ENCODE measurements around the gene RER1.

Gene RER1

DNA sequence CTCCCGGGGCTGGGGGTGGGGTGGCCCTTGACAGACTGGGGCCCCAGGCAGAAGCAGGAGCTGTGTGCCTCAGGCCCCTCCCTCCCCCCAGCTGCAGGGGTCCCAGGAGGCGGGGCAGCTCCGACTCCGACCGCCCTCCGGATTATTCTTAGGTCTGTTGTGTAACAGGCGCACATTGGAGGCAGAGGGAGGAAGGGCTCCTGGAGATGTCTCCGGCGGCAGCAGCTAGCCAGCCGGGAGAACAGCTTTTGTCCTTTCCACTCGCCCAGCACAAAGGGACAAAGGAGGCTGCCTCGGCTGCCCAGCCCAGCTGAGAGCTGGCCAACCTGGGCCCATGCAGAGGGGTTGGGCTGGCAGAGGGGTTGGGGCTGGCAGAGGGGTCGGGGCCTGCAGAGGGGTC, 54.8 kb downstream of the RER1 start:
- no peak overlapping the region for H3K4me2 ChIP-seq (ENCODE audit: insufficient read depth, low read length)
- no peaks in the 10 kb centered on the region for H3K4me1 ChIP-seq (ENCODE audit: insufficient read depth, low read length)
- DNase-seq (no peak), ATAC-seq (ENCODE audit: insufficient read depth, low read depth) (no peak)
- H3K27me3 ChIP-seq (ENCODE audit: insufficient read depth, low read length, poor library complexity): no peaks in the 10 kb centered on the region
- no peaks in the 10 kb centered on the region for H3K36me3 ChIP-seq (ENCODE audit: insufficient read depth, low read length)
- H3K79me2 ChIP-seq (ENCODE audit: insufficient read depth, low read length): no peaks in the 10 kb centered on the region
- H3K9ac ChIP-seq (ENCODE audit: low read depth, low read length): no peak overlapping the region
- no peak overlapping the region for H3K4me3 ChIP-seq (ENCODE audit: low read depth in 1 of 2, low read length in 2 of 2)
- H3K27ac ChIP-seq (ENCODE audit: low read length): no peak overlapping the region
- H4K20me1 ChIP-seq (ENCODE audit: insufficient read depth, low read length): peaks cover 3% of the 10 kb centered on the region; the same call in 1 of the 2 replicates
- no peaks in the 10 kb centered on the region for H3K9me3 ChIP-seq (ENCODE audit: insufficient read depth, low read length, severe bottlenecking)
- TF ChIP-seq CTCF (IDR thresholded peaks at IDR 0.05; ENCODE audit: borderline replicate concordance, extremely low read depth, low read length, poor library complexity, severe bottlenecking): no peak
- no peak for TF ChIP-seq EZH2 (IDR thresholded peaks at IDR 0.05; ENCODE audit: borderline replicate concordance, low read depth, low read length, severe bottlenecking)
- H2AFZ ChIP-seq (ENCODE audit: low read depth, low read length): no peak overlapping the region

GRCh38 chr1:2446861-2447260, 55.2 kb downstream of the RER1 start:
- Histone ChIP-seq H3K27ac (ENCODE audit: low read length) (no peak overlapping the region), H3K36me3 (ENCODE audit: insufficient read depth, low read length) (no peaks in the 10 kb centered on the region), H2AFZ (ENCODE audit: low read depth, low read length) (no peak overlapping the region), H3K9me3 (ENCODE audit: insufficient read depth, low read length, severe bottlenecking) (no peaks in the 10 kb centered on the region), H3K4me1 (ENCODE audit: insufficient read depth, low read length) (no peaks in the 10 kb centered on the region), H3K79me2 (ENCODE audit: insufficient read depth, low read length) (no peaks in the 10 kb centered on the region), H3K27me3 (ENCODE audit: insufficient read depth, low read length, poor library complexity) (no peaks in the 10 kb centered on the region), H3K9ac (ENCODE audit: low read depth, low read length) (no peak overlapping the region), H4K20me1 (ENCODE audit: insufficient read depth, low read length) (peaks cover 3% of the 10 kb centered on the region; the same call in 1 of the 2 replicates), H3K4me2 (ENCODE audit: insufficient read depth, low read length) (no peak overlapping the region), H3K4me3 (ENCODE audit: low read depth in 1 of 2, low read length in 2 of 2) (no peak overlapping the region)
- ATAC-seq (ENCODE audit: insufficient read depth, low read depth): no peak
- no peak for TF ChIP-seq CTCF (IDR thresholded peaks at IDR 0.05; ENCODE audit: borderline replicate concordance, extremely low read depth, low read length, poor library complexity, severe bottlenecking)
- TF ChIP-seq EZH2 (IDR thresholded peaks at IDR 0.05; ENCODE audit: borderline replicate concordance, low read depth, low read length, severe bottlenecking): no peak
- DNase-seq: no peak

DNA sequence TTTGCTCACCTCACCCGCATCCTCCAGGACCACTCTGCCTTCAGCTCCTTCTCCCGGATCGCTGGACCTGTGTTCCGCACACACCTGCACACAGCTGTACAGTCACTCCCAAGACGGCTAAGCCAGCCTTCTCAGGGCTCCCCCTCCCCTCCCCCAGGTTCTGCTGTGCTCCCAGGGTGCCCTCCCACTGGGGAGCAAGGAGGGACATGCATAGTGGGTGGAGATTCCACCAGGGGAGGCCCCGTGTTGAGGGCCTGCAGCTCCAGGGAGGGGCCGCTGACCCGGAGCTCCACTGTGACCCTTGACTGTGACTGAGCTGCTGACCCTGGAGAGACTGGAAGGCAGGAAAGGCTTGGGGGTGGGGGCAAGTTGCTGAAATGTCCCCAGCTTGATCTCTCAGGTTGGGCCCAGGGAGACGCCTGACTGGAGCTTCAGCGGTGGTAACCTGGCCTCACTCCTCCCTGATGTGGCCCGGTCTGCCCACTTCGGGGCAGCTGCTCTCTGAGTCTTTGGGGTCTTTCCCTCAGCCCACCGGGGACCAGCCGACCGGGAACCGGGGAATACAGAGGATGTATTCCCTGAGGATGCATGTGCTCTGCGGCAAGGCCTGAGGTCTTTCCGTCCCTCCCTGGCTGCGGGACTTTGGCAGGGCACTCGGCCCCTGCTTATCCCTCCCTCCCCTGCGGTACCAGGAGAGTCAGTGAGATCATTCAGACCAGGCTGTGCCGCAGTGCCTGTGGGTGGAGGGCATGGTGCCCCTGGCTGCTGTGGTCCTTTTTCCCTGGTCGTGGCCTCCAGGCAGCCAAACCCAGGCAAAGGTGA, 55.8 kb downstream of the RER1 start:
- no peak overlapping the region for H3K27ac ChIP-seq (ENCODE audit: low read length)

More for the DNA sequence above, 55.8 kb downstream of the RER1 start:
- no peaks in the 10 kb centered on the region for H3K79me2 ChIP-seq (ENCODE audit: insufficient read depth, low read length)
- TF ChIP-seq CTCF (IDR thresholded peaks at IDR 0.05; ENCODE audit: borderline replicate concordance, extremely low read depth, low read length, poor library complexity, severe bottlenecking) (no peak), EZH2 (IDR thresholded peaks at IDR 0.05; ENCODE audit: borderline replicate concordance, low read depth, low read length, severe bottlenecking) (no peak)
- no peak overlapping the region for H3K4me3 ChIP-seq (ENCODE audit: low read depth in 1 of 2, low read length in 2 of 2)
- no peaks in the 10 kb centered on the region for H3K27me3 ChIP-seq (ENCODE audit: insufficient read depth, low read length, poor library complexity)
- peaks cover 3% of the 10 kb centered on the region; the same call in 1 of the 2 replicates for H4K20me1 ChIP-seq (ENCODE audit: insufficient read depth, low read length)
- no peak overlapping the region for H3K4me2 ChIP-seq (ENCODE audit: insufficient read depth, low read length)
- DNase-seq (no peak), ATAC-seq (ENCODE audit: insufficient read depth, low read depth) (no peak)
- H3K9me3 ChIP-seq (ENCODE audit: insufficient read depth, low read length, severe bottlenecking): no peaks in the 10 kb centered on the region
- no peaks in the 10 kb centered on the region for H3K36me3 ChIP-seq (ENCODE audit: insufficient read depth, low read length)
- H3K4me1 ChIP-seq (ENCODE audit: insufficient read depth, low read length): no peaks in the 10 kb centered on the region
- no peak overlapping the region for H3K9ac ChIP-seq (ENCODE audit: low read depth, low read length)
- H2AFZ ChIP-seq (ENCODE audit: low read depth, low read length): no peak overlapping the region
